Heart right ventricle (tissue), 16 donors: ENCODE data around the gene ZNF8. TPM values are rescaled to one million over a fixed set of nuclear protein-coding genes. Genes with fewer than 3 reads are reported as not detected.

Experiments
- ATAC-seq, 8 donors: fragments of 200-7000 bp; cut with Tn5 transposase; one replicate each; pipeline ENCODE4 v1.9.1; 2020; ENCODE audit warnings: mild to moderate bottlenecking in 8 of 8, moderate library complexity in 8 of 8, moderate number of reproducible peaks in 1 of 8
- DNase-seq, 2 donors: peaks; one replicate each; pipeline ENCODE4 v3.0.0-alpha.2; 2020
- H3K27ac ChIP-seq, 10 donors: fragments of 200-600 bp; sonication (generic) in 2 of 10; one replicate each; pipeline versions ENCODE4 v1.5.0 to v1.8.0; 2020 to 2022; ENCODE audit warnings: mild to moderate bottlenecking in 3 of 10
- H3K27me3 ChIP-seq, 7 donors: fragments of 200-600 bp; one replicate each; pipeline ENCODE4 v1.8.0; 2021 to 2022; ENCODE audit warnings: mild to moderate bottlenecking in 2 of 7
- H3K36me3 ChIP-seq, 9 donors: fragments of 200-600 bp; sonication (generic) in 1 of 9; one replicate each; pipeline versions ENCODE4 v1.5.0 to v1.8.0; 2020 to 2022; ENCODE audit warnings: mild to moderate bottlenecking in 2 of 9
- H3K4me1 ChIP-seq, 9 donors: fragments of 200-600 bp; sonication (generic) in 1 of 9; one replicate each; pipeline versions ENCODE4 v1.5.0 to v1.8.0; 2020 to 2022; ENCODE audit warnings: mild to moderate bottlenecking in 4 of 9
- H3K4me3 ChIP-seq, 10 donors: fragments of 200-600 bp; sonication (generic) in 2 of 10; one replicate each; pipeline versions ENCODE4 v1.5.0 to v1.8.0; 2020 to 2022; ENCODE audit warnings: mild to moderate bottlenecking in 7 of 10, moderate library complexity in 2 of 10
- H3K9me3 ChIP-seq, 11 donors: fragments of 200-600 bp in 10 of 11; sonication (generic) in 2 of 11; one replicate each; pipeline versions ENCODE4 v1.5.0 to v1.8.0; 2013 to 2022; ENCODE audit warnings: mild to moderate bottlenecking in 2 of 11, control low read depth in 1 of 11, moderate library complexity in 1 of 11
- CTCF ChIP-seq, 9 donors: fragments of 200-600 bp; sonication (generic) in 2 of 9; IDR thresholded peaks; one replicate each; pipeline versions ENCODE4 v1.5.0 to v1.8.0; 2021 to 2022; ENCODE audit warnings: antibody characterized with exemption in 9 of 9, mild to moderate bottlenecking in 5 of 9, moderate library complexity in 1 of 9
- WGBS, 2 donors: extraction: QIAGEN DNeasy Blood & Tissue Kit; methylation state at CpG; one replicate each; pipeline ENCODE4 v1.1.7; 2013; ENCODE audit warnings: inconsistent platforms in 1 of 2; 5-methylcytosine and 5-hydroxymethylcytosine counted together
- intact Hi-C, 10 donors: fragments of 100-400 bp; cut with DNase I; formaldehyde crosslinking; loops; one replicate each; pipeline versions ENCODE4 v1.11.1 to v1.14.2; 2022
- polyA plus RNA-seq, 2 donors: library from polyadenylated mRNA; stranded (reverse); fragments of 200-250 nt; gene quantifications; one replicate each; pipeline ENCODE4 v1.2.3, GENCODE V29; 2013
- total RNA-seq, 10 donors: library from RNA; stranded (reverse); fragmentation: NEBNext Ultra II Directional in 3 of 10; extraction: Animal tissue kit (Norgen Biotek cat#: 25700) in 3 of 10; gene quantifications; one replicate each; pipeline versions ENCODE4 v1.2.1 to v1.2.4, GENCODE V29; 2021 to 2023
- donor health status: Arrhythmogenic right ventricular cardiomyopathy.
- donor health status: ischemic (EF 13 %, LVEDD 7.1; RV severe dilation, severe dysfunction).
- donor health status: healthy with polysubstance abuse.
- donor health status: DM: no; HTN: yes; CAD: no.
- donor health status: DM: no; HTN: no; CAD: no.
- donor health status: ischemic (EF 25% LVEDD 6.9; RV normal size, moderate dysfunction).
- donor health status: ischemic (EF 25% LVEDD 5.7; RV mildly dilated, moderate dysfunction).
- donor health status: healthy.
- donor health status: DM: yes; HTN: yes; CAD: no.
- donor health status: Ischemic cardiomyopathy.
- donor health status: ischemic (EF 35%, LVEDD 5.7; RV mildly dilated, moderate dysfunction).
- donor health status: nonischemic (EF 11% LVEDD 7.7; RV severe dilation, severe dysfunction).
- donor health status: DM: yes; HTN: yes; CAD: no.
- donor health status: PGD.
- donor health status: ischemic (EF 29% LVEDD 5.4; RV normal size, mild dysfunction).
- donor health status: nonischemic (EF 23%, LVEDD 6.1; RV moderate dilation, normal function).

Gene ZNF8
- total and polyA plus RNA-seq, 12 donors: 1.4 to 6.2 (median 5.3) TPM

GRCh38 chr19:58349590-58349989 is 70.8 kb downstream of the ZNF8 start:
- Histone ChIP-seq H3K9me3 (no peaks in the 10 kb centered on the region), H3K27ac (no peak overlapping the region), H3K36me3 (peaks cover 0 to 4% (median 0%) of the 10 kb centered on the region in 9 donors), H3K4me1 (peaks cover 4 to 32% (median 18%) of the 10 kb centered on the region in 9 donors), H3K4me3 (peak overlapping the region in 4 of 10 donors; percentile 26 to 48 (median 34)), H3K27me3 (peaks cover 6 to 89% (median 64%) of the 10 kb centered on the region in 7 donors)
- ATAC-seq (no peak), DNase-seq (no peak)
- 35 to 41% methylated on average over 8 of the region's 8 CpGs for WGBS, 2 donors
- intact Hi-C loops: no loop called here
- TF ChIP-seq CTCF (IDR thresholded peaks at IDR 0.05): no peak

- Histone ChIP-seq H3K27me3 (peaks cover 6 to 91% (median 64%) of the 10 kb centered on the region in 7 donors), H3K36me3 (peaks cover 0 to 4% (median 0%) of the 10 kb centered on the region in 9 donors), H3K4me3 (peak overlapping the region in 9 of 10 donors; percentile 15 to 48 (median 27)), H3K27ac (no peak overlapping the region), H3K4me1 (peaks cover 4 to 32% (median 18%) of the 10 kb centered on the region in 9 donors), H3K9me3 (no peaks in the 10 kb centered on the region)
- 7 to 14% methylated on average over 80 to 84 of the region's 84 CpGs for WGBS, 2 donors
- no peak for DNase-seq
- peak in 3 of 9 donors; percentile 21 to 32 (median 22) for TF ChIP-seq CTCF (IDR thresholded peaks at IDR 0.05)
- intact Hi-C loops: no loop called here
- ATAC-seq: peak in 2 of 8 donors; percentile 32 to 45
These were observed 71.5 kb downstream of the ZNF8 start for GRCh38 chr19:58350001-58350861.

GRCh38 chr19:58350871-58351557 is 72.3 kb downstream of the ZNF8 start:
- no peak for DNase-seq
- intact Hi-C loops: no loop called here
- Histone ChIP-seq H3K9me3 (no peaks in the 10 kb centered on the region), H3K27ac (no peak overlapping the region), H3K4me1 (peaks cover 4 to 36% (median 23%) of the 10 kb centered on the region in 9 donors), H3K36me3 (peaks cover 0 to 4% (median 0%) of the 10 kb centered on the region in 9 donors), H3K4me3 (peak overlapping the region in 5 of 10 donors; percentile 16 to 48 (median 27)), H3K27me3 (peaks cover 6 to 87% (median 63%) of the 10 kb centered on the region in 7 donors)
- 56 to 60% methylated on average over 34 of the region's 34 CpGs for WGBS, 2 donors
- no peak for TF ChIP-seq CTCF (IDR thresholded peaks at IDR 0.05)
- no peak for ATAC-seq

- intact Hi-C loops: no loop called here
- TF ChIP-seq CTCF (IDR thresholded peaks at IDR 0.05): no peak
- Histone ChIP-seq H3K36me3 (peaks cover 0 to 4% (median 0%) of the 10 kb centered on the region in 9 donors), H3K9me3 (no peaks in the 10 kb centered on the region), H3K27me3 (peaks cover 6 to 85% (median 65%) of the 10 kb centered on the region in 7 donors), H3K4me3 (no peak overlapping the region), H3K27ac (no peak overlapping the region), H3K4me1 (peaks cover 8 to 41% (median 28%) of the 10 kb centered on the region in 9 donors)
- 85% methylated on average over 9 of the region's 9 CpGs for WGBS, 2 donors
- DNase-seq: no peak
- no peak for ATAC-seq
These were observed 72.8 kb downstream of the ZNF8 start for GRCh38 chr19:58351558-58351878.
